ENCODE data around the gene GSK3B.
"Not testable (repeated sequence)": the region's sequence is repeated elsewhere in the genome, so short reads cannot be mapped to it uniquely, and the experiment has no call there.

GSK3B gene

DNA sequence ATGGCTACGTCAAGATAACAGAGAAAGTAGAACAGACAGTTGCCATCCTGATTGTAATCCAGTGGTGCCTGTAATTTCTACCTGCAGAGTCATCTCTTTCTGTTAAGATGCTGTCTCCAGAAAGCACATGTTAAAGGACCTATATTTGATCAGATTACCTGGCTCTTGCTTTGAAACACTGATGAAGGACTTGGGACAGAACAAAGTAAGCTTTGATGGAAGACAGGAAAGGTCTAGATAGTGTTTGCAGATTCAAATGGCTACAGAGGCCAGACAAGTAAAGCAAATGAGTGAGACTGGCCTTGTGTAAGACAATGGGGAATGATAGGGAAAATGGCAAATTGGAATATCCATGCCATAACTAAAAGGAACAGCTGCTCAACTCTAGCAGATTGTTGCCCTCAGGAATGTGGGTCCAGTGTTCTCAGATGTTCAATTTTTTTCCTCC is 1.8 kb upstream of the GSK3B start:
- no peak for DNase-seq

DNA sequence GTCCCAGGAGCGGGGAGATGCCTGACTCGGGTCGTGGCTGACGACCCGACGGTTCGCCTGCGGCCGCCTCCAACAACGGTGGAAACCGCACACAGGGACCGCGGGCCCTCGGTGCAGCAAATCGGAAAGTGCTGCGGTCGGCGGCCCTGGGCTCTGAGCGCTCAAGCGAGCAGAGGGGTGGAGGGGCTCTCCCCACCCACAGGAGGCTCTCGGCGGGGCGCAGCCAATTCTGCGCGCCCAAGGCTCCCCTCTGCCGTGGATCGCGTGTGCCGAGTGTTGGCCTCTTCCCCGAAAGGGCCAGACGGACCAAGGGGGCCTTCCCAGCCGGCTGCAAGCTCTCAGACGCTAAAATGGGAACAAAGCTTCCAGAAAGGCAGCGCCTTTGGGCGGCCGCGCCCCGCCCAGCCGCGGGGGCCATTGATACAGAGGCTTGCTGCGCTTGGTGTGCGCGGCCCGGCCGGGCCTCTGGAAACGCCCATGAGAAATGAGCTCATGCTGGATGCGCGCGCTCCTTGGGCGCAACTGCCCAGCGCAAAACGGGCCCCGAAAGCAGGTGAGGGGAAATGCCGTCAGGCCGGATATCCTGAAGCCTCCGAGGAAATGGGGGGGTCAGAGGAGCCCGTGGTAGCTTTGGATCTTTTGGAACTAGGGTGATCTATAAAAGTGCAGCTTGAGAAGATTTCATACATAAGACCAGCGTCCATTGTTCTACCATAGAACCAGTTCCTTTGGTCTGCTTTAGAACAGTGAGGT is 1.2 kb upstream of the GSK3B start:
- peak; percentile 80 for DNase-seq

DNA sequence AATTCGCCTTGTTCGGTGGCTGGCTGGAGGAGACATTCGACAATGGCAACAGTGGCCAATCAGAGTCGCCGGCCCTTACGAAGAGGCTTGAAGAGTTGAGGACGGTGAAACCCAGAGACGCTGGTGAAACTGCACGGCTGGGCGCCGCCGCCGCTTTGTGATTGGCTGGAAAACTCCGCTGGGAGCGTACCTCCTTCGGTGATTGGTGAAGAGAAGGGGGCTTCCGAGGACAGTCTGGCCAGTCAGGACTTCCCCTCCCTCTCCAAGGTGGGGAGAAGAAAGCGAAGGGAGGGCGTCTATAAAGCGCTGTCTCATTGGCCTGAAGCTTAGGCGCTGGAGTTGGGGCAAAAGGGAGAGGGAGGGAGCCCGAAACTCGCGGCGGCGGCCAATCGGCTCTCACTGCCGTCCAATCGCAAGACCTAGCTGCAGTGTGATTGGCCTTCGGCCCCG is 554 bp upstream of the GSK3B start:
- no peak for DNase-seq

DNA sequence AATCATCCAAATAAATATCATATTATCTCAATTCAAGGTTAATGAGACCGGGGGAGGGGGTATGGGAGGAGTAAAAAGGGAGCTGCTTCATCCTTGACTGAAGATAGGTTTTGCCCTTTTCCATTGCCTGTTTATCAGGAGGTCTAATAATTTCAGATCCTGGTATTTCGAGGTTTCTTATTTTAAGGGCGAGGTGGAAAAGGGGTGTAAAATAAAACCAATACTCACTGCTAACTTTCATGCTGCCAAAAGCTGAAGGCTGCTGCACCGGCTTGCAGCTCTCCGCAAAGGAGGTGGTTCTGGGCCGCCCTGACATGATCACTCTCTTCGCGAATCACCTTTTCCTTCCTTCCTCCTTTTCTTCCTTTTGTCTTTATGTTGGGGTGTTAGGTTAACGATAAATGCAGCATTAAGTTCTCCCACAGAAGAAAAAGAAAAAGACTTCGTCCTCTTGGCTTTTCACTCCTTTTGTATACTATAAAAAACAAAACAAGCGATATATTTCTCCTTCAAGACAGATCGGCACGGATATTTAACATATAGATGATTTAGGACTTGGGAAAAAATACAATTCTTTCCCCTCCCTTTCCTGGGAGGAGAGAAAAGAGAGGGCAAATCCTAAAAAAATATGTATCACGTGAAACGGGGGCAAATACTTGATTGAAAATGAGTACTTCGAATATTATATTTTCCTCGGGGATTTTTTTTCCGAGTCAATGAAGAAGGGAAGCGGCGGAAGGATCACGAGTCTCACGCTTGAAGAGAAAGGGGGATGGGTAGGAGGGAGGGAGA is 932 bp downstream of the GSK3B start:
- peak; percentile 39 for DNase-seq

DNA sequence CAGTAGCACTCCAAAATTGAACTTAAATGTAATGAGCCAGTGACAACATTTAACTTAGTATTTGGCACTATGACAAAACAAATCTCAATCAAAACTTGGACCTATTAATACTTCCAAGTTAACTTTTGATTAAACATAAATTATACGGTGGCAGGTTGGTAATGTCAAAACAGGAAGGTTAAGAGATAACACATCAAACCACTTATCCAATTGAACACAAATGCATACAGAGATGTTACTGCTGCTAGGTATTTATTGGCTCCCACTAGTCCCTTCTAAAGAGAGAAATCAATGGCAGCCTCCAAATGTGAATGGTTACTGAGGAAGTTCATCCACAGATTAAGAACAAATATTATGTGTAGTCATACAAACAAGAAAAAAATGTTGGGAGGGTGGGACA is 1.8 kb downstream of the GSK3B start:
- DNase-seq = no peak

DNA sequence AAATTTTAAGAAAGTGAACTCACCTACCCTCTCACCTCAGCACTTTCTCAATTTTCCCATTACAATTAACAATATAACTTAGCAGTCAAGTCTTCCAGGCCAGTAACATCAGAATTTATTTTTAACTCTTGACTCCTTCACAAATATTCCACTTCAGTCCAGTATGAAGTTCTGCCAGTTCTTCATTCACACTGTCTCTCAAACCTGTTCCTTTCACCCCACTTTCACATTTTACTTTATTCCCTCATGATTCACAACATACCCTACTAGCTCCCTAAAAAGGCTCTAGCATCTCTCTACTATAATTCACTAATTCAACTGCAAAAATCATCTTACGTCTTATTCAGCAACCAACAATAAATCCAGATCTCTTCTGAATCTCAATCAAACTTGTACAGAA is 3.8 kb downstream of the GSK3B start:
- no peak for DNase-seq

DNA sequence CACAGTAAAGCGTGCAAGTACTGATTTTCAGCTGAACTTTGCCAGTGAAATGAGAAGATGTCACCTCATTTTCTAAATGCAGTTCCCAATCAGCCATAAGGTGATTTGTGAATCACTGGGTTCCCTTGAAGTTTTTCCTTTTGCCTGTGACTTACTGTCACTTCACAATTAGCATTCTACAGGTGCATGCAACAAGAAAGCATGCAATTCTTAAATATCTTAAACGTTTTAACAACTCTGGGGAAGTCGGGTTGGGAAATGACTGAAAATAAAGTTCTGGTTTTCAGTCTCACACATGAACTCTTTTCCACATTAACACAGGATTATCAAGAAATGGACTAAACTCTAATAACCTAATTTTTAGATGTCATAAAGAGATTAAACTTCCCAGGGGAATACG is 5.2 kb downstream of the GSK3B start:
- DNase-seq = no peak

DNA sequence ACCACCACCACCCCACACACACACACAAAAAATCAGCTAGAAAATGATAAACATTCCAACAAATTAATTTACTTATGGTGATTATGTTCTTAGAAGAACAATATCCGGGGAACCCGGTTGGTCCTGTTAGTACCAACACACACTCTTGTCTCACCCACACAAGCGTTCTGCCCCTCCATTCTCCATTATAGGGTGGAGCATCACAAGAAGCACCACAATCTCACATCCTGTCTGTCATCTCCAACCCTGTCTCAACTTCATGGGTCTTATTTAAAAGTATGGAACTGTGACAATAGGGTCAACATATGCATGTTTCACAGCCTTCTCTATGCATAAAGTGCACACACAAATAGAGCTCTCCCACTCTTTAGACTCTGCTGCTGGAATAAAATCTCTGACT is 5.6 kb downstream of the GSK3B start:
- no peak for DNase-seq

DNA sequence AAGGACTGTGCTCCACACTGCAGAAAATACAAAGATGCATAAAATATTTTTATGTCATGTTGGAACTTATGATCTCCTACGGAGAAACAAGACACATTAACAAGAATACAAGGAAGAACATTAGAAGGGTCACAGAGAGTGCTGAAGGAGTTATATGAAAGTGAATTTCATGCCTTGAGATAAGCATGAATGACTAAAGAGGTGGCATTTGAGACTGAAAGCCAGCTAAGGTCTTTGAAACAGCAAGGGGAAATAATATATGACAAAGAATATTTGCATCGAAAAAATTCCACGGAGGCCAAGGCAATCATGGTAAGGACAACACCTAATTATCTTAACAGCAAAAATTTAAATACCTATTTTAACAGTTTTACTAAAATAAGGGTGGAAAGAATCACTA is 12.5 kb downstream of the GSK3B start:
- DNase-seq = no peak

DNA sequence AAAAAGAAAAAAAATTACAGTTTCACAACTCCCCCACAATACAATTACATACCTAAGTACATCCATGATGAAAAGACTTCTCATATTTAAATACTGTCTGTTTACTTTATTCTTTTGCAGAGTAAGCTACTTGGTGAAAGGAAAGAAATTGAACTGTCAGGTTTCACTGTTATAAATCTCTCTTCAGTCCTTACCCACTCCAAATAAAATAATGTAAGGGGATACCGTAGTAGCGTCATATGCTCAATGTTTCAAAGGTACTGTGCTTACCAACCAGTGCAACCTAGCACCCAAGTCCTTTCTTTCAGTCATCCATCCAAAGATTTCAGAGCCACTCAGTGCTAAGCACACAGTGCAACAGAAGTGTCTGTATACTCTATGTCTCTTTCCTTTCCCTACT is 13.4 kb downstream of the GSK3B start:
- no peak for DNase-seq

DNA sequence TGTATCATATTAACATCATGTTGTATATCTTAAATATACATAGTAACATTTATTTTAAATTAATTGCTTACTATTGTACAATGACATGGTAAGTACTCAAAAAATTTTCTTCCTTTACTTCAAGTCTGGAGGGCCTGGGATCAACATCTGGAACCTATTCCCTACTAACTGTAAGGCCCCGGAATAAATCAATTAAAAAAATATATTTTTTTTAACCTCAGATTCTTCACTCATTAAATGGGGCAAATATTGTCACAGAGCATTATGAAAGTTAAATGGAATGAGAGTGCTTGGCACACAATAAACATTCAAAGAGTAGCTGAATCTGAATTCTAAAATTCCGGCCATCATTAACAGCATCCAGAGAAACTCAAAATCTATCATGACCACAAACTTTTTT is 16.5 kb downstream of the GSK3B start:
- DNase-seq = no peak

DNA sequence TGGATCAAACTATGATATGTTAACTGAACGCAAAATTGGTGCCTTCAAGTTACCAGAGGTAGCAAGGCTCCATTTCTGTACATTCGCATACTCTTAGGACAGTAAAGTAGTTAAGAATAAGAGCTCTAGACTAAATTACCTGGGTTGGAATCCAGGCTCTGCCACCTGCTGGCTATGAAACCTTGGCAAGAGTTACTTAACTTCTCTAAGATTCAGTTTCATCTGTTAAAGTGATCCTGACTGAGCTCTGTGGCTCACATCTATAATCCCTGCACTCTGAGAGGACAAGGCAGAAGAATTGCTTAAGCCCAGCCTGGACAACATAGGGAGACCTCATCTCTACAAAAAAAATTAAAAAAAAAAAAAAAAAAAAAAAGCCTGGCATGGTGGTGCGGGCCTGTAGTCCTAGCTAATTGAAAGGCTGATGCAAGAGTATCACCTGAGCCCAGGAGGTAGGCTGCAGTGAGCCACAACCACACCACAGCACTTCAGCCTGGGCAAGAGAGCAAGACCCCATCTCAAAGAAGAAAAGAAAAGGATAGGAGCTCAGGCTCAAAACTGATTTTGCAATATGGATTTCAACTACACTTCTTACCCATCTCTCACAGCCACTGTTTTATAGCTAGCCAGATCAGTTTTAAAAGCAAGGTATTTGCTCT is 21.3 kb downstream of the GSK3B start:
- peak; percentile 11 for DNase-seq

DNA sequence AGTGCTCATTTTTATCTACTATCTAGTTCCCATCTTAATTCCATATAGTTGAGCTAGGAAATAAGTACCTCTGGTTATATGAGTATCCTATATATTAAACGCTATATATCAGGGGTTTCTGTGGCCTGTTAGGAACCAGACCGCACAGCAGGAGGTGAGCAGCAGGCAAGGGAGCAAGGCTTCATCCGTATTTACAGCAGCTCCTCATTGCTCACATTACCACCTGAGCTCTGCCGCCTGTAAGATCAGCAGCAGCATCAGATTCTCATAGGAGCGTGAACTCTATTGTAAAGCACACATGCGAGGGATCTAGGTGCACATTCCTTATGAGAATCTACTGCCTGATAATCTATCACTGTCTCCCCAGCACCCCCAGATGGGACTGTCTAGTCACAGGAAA is 23.0 kb downstream of the GSK3B start:
- DNase-seq = no peak

DNA sequence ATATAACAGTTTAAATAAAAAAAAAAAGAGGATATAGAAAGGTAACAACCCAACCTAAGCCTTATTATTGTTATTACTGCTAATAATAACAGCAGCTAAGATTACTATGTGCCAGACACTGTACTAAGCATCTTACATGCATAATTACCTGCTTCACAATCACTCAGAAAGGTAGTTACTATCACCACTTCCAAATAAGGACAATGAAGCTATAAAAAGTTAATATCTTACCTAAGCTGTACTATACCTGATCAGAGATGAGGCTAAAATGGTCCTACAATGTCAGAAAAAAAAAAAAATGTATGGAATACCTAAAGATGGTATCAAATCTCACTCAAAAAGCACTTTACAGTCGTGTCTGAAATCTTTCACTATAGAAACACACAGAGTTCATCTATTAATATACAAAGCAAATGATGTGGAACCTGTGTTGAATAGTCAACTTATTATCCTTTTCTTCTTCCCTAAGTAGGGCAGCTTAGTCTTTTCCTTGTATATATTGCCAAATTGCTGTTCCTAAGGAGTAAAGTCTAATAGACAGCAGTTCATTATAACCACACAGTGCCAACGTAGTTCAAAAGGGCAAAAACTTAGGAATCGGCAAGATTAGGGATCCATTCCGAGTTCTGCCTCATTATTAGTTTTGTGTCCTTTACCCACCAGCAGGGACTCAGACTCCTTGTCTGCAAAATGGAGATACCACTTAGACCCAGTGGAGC is 23.8 kb downstream of the GSK3B start:
- no peak for DNase-seq

DNA sequence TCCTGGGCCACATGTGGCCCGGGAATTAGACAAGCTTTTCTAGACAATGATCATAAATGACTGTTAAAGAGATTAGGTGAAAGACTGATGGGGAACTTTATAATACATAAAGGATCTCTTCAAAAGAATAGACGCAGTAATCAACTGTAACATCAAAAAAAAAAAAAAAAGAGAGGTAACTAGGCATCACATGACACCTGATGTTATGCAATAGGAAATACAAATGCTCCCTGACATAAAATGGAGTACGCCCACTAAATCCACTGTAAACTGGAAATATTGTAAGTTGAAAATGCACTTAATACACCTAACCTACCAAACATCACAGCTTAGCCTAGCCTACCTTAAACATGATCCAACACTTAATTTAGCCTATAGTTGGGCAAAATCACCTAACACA is 27.2 kb downstream of the GSK3B start:
- DNase-seq = no peak

DNA sequence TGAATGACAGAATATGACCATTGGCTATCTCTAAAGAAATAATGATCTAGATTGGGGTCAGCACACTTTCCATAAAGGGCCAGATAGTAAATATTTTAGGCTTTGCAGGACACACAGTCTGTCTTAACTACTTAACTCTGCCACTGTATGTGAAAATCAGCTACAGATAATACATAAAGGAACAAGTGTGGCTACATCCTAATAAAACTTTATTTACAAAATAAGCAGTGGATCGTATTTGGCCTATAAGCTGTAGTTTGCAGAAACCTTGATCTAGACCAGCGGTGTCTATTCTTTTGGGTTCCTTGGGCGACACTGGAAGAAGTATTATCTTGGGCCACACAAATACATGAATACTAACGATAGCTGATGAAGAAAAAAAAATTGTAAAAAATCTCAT is 27.6 kb downstream of the GSK3B start:
- no peak for DNase-seq

DNA sequence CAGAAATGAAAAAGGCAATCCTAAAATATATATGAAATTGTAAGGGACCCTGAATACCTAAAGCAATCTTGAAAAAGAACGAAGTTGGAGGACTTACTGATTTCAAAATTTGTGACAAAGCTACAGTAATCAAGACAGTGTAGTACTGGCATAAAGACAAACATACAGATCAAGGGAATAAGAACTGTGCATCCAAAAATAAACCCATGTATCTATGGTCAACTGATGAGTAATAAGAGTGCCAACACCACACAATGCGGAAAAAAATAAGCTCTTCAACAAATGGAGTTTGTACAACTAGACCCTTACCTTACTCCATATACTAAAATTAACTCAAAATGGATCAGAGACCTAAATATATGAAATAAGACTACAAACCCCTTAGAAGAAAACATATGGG is 29.6 kb downstream of the GSK3B start:
- DNase-seq = no peak

DNA sequence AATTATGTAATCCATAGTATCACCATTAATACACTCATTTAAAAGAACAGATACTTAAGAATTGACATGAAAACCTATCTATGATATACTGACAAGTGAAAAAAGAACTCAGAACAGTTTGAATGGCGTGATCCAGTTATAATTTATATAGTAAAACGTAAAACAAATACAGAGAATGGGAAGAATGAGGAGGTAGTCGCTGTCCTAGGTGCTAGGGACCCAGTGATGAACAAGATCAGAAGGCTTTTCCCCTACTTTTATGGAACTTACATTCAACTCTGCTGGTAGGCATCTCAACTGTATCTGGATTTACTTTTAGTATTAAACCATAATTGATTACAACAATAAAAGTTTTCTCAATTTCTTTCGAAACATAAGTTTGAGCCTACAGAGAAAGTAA is 31.8 kb downstream of the GSK3B start:
- DNase-seq = no peak

DNA sequence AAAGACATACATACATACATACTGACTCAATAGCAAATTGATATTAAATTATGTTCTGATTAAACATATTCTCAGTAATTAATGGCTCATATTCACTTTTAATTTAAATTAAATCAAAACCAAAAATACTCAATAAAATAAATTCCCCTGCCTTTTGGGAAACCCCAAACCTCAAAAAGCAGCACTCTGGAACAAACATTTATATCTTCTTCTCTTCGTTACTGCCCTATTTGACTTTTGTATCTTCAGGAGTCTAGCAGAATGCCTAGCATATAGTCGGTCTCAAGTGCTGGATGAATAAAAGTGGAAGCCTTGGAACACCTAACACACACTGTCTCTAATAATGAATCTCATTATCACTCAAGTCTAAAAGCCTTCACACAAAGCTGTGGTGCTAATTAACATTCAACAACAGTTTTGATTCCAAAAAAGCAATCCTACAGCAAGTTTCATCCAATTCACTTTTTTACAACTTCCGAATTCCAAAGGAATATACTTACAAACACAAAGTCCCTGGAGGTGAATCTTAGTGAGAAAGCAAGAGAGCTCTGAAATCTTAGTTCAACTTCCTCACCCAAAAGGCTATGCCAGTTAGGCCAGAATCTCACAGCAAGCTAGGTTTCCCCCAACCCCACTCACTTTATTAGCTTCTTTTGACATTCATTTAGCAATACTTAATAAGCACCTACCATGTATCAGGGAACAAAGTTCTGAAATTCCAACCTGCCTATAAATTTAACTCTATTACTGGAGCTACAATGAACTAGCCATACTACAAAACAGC is 35.0 kb downstream of the GSK3B start:
- DNase-seq = no peak

DNA sequence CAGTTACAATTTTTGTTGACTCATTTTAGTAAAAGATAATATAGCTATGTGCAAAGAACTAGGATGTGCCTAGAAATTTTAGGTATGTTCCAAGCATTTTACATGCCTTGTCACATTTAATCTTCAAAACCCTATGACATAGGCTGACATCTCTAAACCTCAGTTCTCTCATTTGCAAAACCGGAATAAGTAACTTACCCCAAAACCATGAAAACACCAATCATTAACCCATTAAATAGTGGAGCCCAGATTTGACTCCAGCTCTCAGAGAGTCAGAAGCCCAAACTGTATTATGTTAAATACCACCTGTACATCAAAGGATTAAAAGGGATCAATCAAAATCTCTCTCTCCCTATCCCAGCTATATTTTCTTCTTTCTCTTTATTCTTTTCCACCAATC is 36.6 kb downstream of the GSK3B start:
- no peak for DNase-seq

DNA sequence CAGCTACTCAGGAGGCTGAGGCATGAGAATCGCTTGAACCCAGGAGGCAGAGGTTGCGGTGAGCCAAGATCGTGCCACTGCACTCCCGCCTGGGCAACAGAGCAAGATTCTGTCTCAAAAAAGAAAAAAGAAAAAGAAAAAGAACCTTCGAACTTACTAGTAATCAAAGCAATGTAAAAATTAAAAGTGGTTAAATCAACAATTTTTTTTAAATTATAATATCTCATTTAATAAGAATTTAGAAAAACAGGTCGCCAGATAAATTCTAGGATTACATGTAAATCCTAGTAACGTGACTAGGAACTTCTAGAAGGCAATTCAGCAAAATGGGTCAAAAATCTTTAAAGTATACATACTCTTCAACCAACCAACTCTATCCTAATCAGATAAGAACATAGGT is 37.2 kb downstream of the GSK3B start:
- no peak for DNase-seq

DNA sequence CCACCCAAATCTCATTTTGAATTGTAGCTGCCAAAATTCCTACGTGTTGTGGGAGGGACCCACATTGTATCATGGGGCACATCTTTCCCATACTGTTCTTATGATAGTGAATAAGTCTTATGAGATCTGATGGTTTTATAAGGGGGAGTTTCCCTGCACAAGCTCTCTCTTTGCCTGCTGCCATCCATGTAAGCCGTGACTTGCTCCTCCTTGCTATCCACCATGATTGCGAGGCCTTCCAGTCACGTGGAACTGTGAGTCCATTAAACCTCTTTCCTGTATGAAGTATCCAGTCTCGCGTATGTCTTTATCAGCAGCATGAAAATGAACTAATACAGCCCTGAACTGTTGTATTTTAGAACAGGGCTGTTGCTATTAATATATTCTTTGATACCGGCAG is 40.6 kb downstream of the GSK3B start:
- not testable (repeated sequence) for DNase-seq
